ENCODE results near the gene TMEM214.

Gene TMEM214

GRCh38 chr2:27038631-27039339 lies 6.0 kb downstream of the TMEM214 start:
- H3K27ac ChIP-seq: no peak overlapping the region
- TF ChIP-seq CTCF (IDR thresholded peaks at IDR 0.05) (no peak), ZFX (IDR thresholded peaks at IDR 0.05; ENCODE audit: borderline replicate concordance) (no peak)

GRCh38 chr2:27039426-27039825 lies 6.7 kb downstream of the TMEM214 start:
- no peak overlapping the region for H3K27ac ChIP-seq
- TF ChIP-seq CTCF (IDR thresholded peaks at IDR 0.05) (no peak), ZFX (IDR thresholded peaks at IDR 0.05; ENCODE audit: borderline replicate concordance) (no peak)

- no peak overlapping the region for H3K27ac ChIP-seq
- no peak for TF ChIP-seq ZFX (IDR thresholded peaks at IDR 0.05; ENCODE audit: borderline replicate concordance)
- TF ChIP-seq CTCF (IDR thresholded peaks at IDR 0.05): no peak
Measured at GRCh38 chr2:27039871-27040270, 7.1 kb downstream of the TMEM214 start.

GRCh38 chr2:27040282-27040681 lies 7.5 kb downstream of the TMEM214 start:
- no peak for TF ChIP-seq CTCF (IDR thresholded peaks at IDR 0.05)
- TF ChIP-seq ZFX (IDR thresholded peaks at IDR 0.05; ENCODE audit: borderline replicate concordance): no peak
- no peak overlapping the region for H3K27ac ChIP-seq

- TF ChIP-seq CTCF (IDR thresholded peaks at IDR 0.05) (no peak), ZFX (IDR thresholded peaks at IDR 0.05; ENCODE audit: borderline replicate concordance) (no peak)
- H3K27ac ChIP-seq: no peak overlapping the region
Measured at GRCh38 chr2:27041752-27042151, 9.0 kb downstream of the TMEM214 start.

- H3K27ac ChIP-seq: no peak overlapping the region
- no peak for TF ChIP-seq ZFX (IDR thresholded peaks at IDR 0.05; ENCODE audit: borderline replicate concordance)
- TF ChIP-seq CTCF (IDR thresholded peaks at IDR 0.05): no peak
Measured at GRCh38 chr2:27042159-27042661, 9.4 kb downstream of the TMEM214 start.

- TF ChIP-seq CTCF (IDR thresholded peaks at IDR 0.05) (no peak), ZFX (IDR thresholded peaks at IDR 0.05; ENCODE audit: borderline replicate concordance) (no peak)
- no peak overlapping the region for H3K27ac ChIP-seq
Measured at GRCh38 chr2:27042985-27043634, 10.3 kb downstream of the TMEM214 start.

Measured in 22Rv1 (cell line).